ENCODE measurements around the gene LAD1. TPM values are rescaled to one million over a fixed set of nuclear protein-coding genes. Genes with fewer than 3 reads are reported as not detected.

Gene LAD1
- total and polyA plus RNA-seq, 10 donors = 0.64 to 4.0 (median 1.8) TPM; not detected in 3

- DNase-seq = no peak
- H3K36me3 ChIP-seq = no peaks in the 10 kb centered on the region
- intact Hi-C loops (cut with DNase I; ENCODE audit: low total_unique reads) = no loop called here
- no peaks in the 10 kb centered on the region for H3K9me3 ChIP-seq
- TF ChIP-seq POLR2A (IDR thresholded peaks at IDR 0.05) (no peak), POLR2AphosphoS5 (IDR thresholded peaks at IDR 0.05) (no peak)
- TF ChIP-seq, protein P1, sequence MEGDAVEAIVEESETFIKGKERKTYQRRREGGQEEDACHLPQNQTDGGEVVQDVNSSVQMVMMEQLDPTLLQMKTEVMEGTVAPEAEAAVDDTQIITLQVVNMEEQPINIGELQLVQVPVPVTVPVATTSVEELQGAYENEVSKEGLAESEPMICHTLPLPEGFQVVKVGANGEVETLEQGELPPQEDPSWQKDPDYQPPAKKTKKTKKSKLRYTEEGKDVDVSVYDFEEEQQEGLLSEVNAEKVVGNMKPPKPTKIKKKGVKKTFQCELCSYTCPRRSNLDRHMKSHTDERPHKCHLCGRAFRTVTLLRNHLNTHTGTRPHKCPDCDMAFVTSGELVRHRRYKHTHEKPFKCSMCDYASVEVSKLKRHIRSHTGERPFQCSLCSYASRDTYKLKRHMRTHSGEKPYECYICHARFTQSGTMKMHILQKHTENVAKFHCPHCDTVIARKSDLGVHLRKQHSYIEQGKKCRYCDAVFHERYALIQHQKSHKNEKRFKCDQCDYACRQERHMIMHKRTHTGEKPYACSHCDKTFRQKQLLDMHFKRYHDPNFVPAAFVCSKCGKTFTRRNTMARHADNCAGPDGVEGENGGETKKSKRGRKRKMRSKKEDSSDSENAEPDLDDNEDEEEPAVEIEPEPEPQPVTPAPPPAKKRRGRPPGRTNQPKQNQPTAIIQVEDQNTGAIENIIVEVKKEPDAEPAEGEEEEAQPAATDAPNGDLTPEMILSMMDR (IDR thresholded peaks at IDR 0.05 in 8 of 11, conservative IDR thresholded peaks at IDR 0.05 in 3 of 11) = no peak
- H3K4me1 ChIP-seq = no peaks in the 10 kb centered on the region
- 65 to 78% (median 74%) methylated on average over 9 of the region's 9 CpGs for WGBS, 5 donors
- H3K27ac ChIP-seq = no peak overlapping the region
- H3K4me3 ChIP-seq = no peak overlapping the region
- H3K27me3 ChIP-seq (replicated peaks in 1 of 7) = peaks cover 0 to 18% (median 0%) of the 10 kb centered on the region in 7 donors
Measured at GRCh38 chr1:201391651-201392511, 7.2 kb downstream of the LAD1 start.

DNA sequence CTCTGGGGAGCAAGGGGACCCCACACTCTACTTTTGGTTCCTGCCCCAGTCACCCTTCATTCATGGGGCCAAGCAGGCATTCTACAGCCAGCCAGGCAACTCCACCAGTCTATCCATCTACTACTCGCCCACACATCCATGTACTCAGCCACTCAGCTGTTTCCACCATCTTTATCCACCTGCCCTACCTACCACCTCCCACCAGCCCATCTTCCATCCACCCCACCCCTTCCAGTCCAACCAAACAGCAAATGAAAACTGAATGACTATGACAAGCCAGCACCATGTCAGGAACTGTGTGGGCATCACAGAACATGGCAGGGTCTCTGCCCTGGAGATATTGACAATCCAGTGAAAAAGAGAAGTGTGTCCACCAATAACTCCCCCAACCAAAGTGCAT lies 7.9 kb downstream of the LAD1 start:
- no peaks in the 10 kb centered on the region for H3K4me1 ChIP-seq
- H3K27me3 ChIP-seq (replicated peaks in 1 of 7) = peaks cover 0 to 23% (median 0%) of the 10 kb centered on the region in 7 donors
- H3K27ac ChIP-seq = no peak overlapping the region
- intact Hi-C loops (cut with DNase I; ENCODE audit: low total_unique reads) = no loop called here
- no peak for TF ChIP-seq POLR2AphosphoS5 (IDR thresholded peaks at IDR 0.05)
- TF ChIP-seq, protein P1 (IDR thresholded peaks at IDR 0.05 in 8 of 11, conservative IDR thresholded peaks at IDR 0.05 in 3 of 11) = no peak
- H3K4me3 ChIP-seq = no peak overlapping the region
- no peaks in the 10 kb centered on the region for H3K9me3 ChIP-seq
- WGBS, 5 donors = 67 to 92% (median 76%) methylated on average over 1 of the region's 1 CpG
- DNase-seq = no peak
- no peaks in the 10 kb centered on the region for H3K36me3 ChIP-seq

GRCh38 chr1:201389051-201389450 lies 10.1 kb downstream of the LAD1 start:
- intact Hi-C loops (cut with DNase I; ENCODE audit: low total_unique reads) = no loop called here
- Histone ChIP-seq H3K4me3 (no peak overlapping the region), H3K4me1 (no peaks in the 10 kb centered on the region), H3K9me3 (no peaks in the 10 kb centered on the region), H3K27me3 (replicated peaks in 1 of 7) (peaks cover 0 to 41% (median 5%) of the 10 kb centered on the region in 7 donors), H3K27ac (no peak overlapping the region), H3K36me3 (no peaks in the 10 kb centered on the region)
- DNase-seq = no peak
- 81 to 89% (median 85%) methylated on average over 12 of the region's 12 CpGs for WGBS, 5 donors
- TF ChIP-seq, protein P1 (IDR thresholded peaks at IDR 0.05 in 8 of 11, conservative IDR thresholded peaks at IDR 0.05 in 3 of 11) = no peak

GRCh38 chr1:201386208-201386607 lies 12.9 kb downstream of the LAD1 start:
- intact Hi-C loops (cut with DNase I; ENCODE audit: low total_unique reads) = no loop called here
- H3K9me3 ChIP-seq = no peaks in the 10 kb centered on the region
- WGBS, 5 donors = 76 to 86% (median 85%) methylated on average over 8 of the region's 8 CpGs
- no peak overlapping the region for H3K4me3 ChIP-seq
- H3K27me3 ChIP-seq (replicated peaks in 1 of 7) = peaks cover 0 to 48% (median 5%) of the 10 kb centered on the region in 7 donors
- no peak for DNase-seq
- no peak overlapping the region for H3K27ac ChIP-seq
- no peak for TF ChIP-seq POLR2A (IDR thresholded peaks at IDR 0.05)
- TF ChIP-seq, protein P1 (IDR thresholded peaks at IDR 0.05 in 8 of 11, conservative IDR thresholded peaks at IDR 0.05 in 3 of 11) = no peak
- no peak for TF ChIP-seq POLR2AphosphoS5 (IDR thresholded peaks at IDR 0.05)
- no peaks in the 10 kb centered on the region for H3K4me1 ChIP-seq
- no peaks in the 10 kb centered on the region for H3K36me3 ChIP-seq
